ENCODE measurements around the gene STAG3.

The STAG3 gene

DNA sequence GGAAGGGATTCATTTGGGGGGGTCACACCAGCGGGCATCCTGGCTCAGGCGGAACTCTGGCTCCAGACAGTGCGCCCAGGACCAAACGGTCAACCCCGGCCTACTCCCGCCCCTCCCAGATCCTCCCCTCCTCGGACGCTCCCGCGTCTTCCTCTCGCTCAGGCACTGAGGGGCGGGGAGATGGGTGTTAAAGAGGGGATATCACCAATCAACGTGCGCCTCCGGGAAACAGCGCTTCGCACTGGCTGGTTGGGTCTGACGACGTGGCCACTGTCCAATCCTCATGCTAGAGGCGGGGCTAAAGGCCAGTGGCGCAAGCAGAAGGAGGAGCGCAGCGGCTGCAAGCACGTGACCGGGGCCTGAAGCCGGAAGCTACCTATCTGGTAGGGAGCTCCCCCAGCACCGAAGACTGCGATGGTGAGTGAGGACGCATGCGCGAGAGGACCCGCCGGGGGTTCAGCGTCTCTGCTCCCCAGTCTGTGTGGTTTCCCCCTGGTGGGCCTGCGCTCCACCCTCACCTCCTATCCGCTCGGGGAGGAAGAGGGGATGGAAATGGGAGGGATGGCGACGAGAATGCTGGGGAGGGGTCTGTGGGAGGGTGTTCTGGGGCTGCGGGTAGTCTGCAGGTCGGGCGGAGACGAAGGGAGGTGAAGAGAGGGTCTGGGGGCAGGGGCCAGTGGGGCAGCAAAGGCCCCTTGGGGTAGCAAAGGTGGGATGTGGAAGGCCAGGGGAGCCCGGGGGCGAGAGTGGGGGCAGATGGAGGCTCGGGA, 29.0 kb upstream of the STAG3 start, which contains the start of gene LAMTOR4:
Gene LAMTOR4 (plus strand): TSS at position 360 of the 770 bp plus-strand sequence. CDS start 55 bp downstream, at position 415.
- Histone ChIP-seq H3K36me3 (ENCODE audit: insufficient read depth, low read length) (peaks cover 19% of the 10 kb centered on the region), H3K4me3 (ENCODE audit: low read length) (peak within 1 kb of the TSS; percentile 89), H3K27me3 (ENCODE audit: insufficient read depth, low read length) (no peaks in the 10 kb centered on the region), H3K4me1 (ENCODE audit: insufficient read depth, low read length) (peaks cover 11% of the 10 kb centered on the region), H2AFZ (ENCODE audit: low read depth, low read length) (peak within 1 kb of the TSS; percentile 66), H3K9me3 (ENCODE audit: low read length) (no peaks in the 10 kb centered on the region)

DNA sequence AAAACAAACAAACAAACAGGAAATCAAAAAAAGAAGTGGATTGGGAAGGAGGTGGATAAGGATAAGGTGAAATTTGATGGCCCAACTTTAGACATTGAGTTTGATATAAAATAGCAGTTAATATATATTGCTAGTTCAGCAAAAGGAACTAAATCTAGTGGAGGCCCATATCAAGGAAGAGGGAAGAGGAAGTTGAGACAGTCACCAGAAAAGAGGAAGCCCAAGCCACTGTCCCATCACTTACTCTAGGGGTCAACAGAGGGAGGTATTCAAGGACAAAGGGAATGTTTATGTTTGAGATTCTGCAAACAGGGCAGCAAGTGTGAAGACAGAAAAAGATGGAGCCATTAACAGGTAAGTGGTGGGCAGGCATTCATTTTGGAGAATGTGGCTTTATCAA, 25.3 kb upstream of the STAG3 start:
- H2AFZ ChIP-seq (ENCODE audit: low read depth, low read length) = no peak overlapping the region
- H3K4me1 ChIP-seq (ENCODE audit: insufficient read depth, low read length) = peaks cover 17% of the 10 kb centered on the region
- no peak overlapping the region for H3K4me3 ChIP-seq (ENCODE audit: low read length)
- H3K27me3 ChIP-seq (ENCODE audit: insufficient read depth, low read length) = no peaks in the 10 kb centered on the region
- H3K9me3 ChIP-seq (ENCODE audit: low read length) = no peaks in the 10 kb centered on the region
- H3K36me3 ChIP-seq (ENCODE audit: insufficient read depth, low read length) = peaks cover 43% of the 10 kb centered on the region

DNA sequence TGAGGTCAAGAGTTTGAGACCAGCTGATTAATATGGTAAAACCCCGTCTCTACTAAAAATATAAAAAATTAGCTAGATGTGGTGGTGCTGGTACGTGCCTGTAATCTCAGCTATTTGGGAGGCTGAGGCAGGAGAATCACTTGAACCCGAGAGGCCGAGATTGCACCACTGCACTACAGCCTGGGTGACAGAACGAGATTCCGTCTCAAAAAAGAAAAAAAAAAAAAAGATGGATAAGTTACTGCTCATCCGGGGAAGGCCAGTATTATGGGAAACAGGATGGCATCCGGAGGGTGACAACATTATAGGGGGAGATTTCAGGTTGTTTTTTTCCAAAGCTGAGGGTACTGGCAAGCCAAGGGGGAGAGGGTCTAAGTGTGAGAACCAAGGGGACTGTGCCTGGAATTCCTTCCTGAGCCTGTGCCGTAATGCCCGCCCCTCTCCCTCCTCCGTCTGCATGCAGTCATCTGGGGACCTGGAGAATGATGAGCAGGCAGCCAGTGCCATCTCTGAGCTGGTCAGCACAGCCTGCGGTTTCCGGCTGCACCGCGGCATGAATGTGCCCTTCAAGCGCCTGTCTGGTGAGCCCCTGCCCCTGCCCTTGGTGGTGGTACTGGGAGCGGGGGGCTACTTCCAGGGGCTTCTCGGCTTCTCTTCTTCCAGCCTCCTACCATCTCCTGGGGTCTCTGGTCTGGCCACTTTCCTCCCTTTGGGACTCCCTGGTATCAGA, 24.6 kb upstream of the STAG3 start:
- H3K4me3 ChIP-seq (ENCODE audit: low read length) = no peak overlapping the region
- H2AFZ ChIP-seq (ENCODE audit: low read depth, low read length) = no peak overlapping the region
- no peaks in the 10 kb centered on the region for H3K9me3 ChIP-seq (ENCODE audit: low read length)
- peaks cover 21% of the 10 kb centered on the region for H3K4me1 ChIP-seq (ENCODE audit: insufficient read depth, low read length)
- H3K36me3 ChIP-seq (ENCODE audit: insufficient read depth, low read length) = peaks cover 43% of the 10 kb centered on the region
- H3K27me3 ChIP-seq (ENCODE audit: insufficient read depth, low read length) = no peaks in the 10 kb centered on the region

GRCh38 chr7:100153708-100154535, 23.8 kb upstream of the STAG3 start:
- Histone ChIP-seq H3K4me1 (ENCODE audit: insufficient read depth, low read length) (peaks cover 19% of the 10 kb centered on the region), H3K36me3 (ENCODE audit: insufficient read depth, low read length) (peaks cover 43% of the 10 kb centered on the region), H3K4me3 (ENCODE audit: low read length) (no peak overlapping the region), H3K27me3 (ENCODE audit: insufficient read depth, low read length) (no peaks in the 10 kb centered on the region), H3K9me3 (ENCODE audit: low read length) (no peaks in the 10 kb centered on the region), H2AFZ (ENCODE audit: low read depth, low read length) (no peak overlapping the region)

GRCh38 chr7:100154651-100155491, 22.8 kb upstream of the STAG3 start:
- no peak overlapping the region for H2AFZ ChIP-seq (ENCODE audit: low read depth, low read length)
- H3K4me1 ChIP-seq (ENCODE audit: insufficient read depth, low read length) = peaks cover 15% of the 10 kb centered on the region
- H3K9me3 ChIP-seq (ENCODE audit: low read length) = no peaks in the 10 kb centered on the region
- H3K36me3 ChIP-seq (ENCODE audit: insufficient read depth, low read length) = peaks cover 43% of the 10 kb centered on the region
- no peaks in the 10 kb centered on the region for H3K27me3 ChIP-seq (ENCODE audit: insufficient read depth, low read length)
- no peak overlapping the region for H3K4me3 ChIP-seq (ENCODE audit: low read length)

GRCh38 chr7:100155553-100156317, 22.0 kb upstream of the STAG3 start:
- Histone ChIP-seq H3K4me3 (ENCODE audit: low read length) (no peak overlapping the region), H3K27me3 (ENCODE audit: insufficient read depth, low read length) (no peaks in the 10 kb centered on the region), H3K9me3 (ENCODE audit: low read length) (no peaks in the 10 kb centered on the region), H3K36me3 (ENCODE audit: insufficient read depth, low read length) (peaks cover 43% of the 10 kb centered on the region), H2AFZ (ENCODE audit: low read depth, low read length) (no peak overlapping the region), H3K4me1 (ENCODE audit: insufficient read depth, low read length) (peaks cover 14% of the 10 kb centered on the region)

DNA sequence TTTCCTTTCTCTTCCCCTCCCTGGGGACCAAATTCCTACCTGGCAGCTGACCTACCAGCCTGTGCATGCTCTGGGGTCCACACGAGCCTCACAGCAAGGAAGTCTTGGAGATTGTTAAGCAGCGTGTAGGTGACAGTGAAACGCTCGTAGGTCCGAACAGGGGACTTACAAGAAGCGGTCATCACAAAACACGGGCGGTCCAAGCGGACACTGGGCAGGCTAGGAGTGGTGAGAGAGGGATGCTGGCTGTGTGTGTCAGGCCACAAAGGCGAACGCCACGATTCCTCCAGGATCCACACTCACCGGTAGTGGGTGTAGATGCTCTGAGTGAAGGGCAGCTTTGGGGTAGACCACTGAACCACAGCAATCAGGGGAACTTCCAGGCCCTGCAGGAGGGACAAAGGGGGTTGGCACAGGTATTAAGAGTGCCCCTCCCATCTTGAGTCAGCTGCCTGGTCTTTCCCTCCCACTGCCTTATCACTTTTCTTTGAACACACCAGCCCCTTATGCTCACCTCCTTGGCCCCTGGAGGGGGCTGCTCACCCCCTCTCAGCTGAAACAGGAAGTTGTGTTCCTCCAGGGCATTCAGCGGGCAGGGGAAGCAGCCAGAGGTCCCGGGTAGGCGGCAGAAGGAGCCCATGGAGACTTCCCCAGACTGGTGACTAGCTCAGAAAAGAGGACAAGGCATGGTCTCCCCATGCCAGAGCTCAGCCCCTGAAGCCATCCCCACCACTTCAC, 21.2 kb upstream of the STAG3 start:
- Histone ChIP-seq H3K36me3 (ENCODE audit: insufficient read depth, low read length) (peaks cover 43% of the 10 kb centered on the region), H3K4me3 (ENCODE audit: low read length) (no peak overlapping the region), H3K9me3 (ENCODE audit: low read length) (no peaks in the 10 kb centered on the region)

DNA sequence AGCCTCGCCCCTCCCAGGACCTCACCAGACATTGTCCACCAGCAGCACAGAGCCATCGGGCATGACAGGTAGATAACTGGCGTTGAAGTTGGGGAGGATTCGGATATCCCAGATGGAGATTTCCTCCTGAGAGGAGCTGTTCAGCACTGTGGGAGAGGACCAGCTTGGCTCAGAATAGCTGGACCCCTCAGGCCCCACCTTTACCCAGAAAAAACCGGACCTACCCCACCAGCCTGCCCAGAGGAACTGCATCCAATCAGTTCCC, 20.7 kb upstream of the STAG3 start:
- Histone ChIP-seq H2AFZ (ENCODE audit: low read depth, low read length) (no peak overlapping the region), H3K9me3 (ENCODE audit: low read length) (no peaks in the 10 kb centered on the region), H3K4me3 (ENCODE audit: low read length) (no peak overlapping the region), H3K4me1 (ENCODE audit: insufficient read depth, low read length) (peaks cover 14% of the 10 kb centered on the region), H3K27me3 (ENCODE audit: insufficient read depth, low read length) (no peaks in the 10 kb centered on the region), H3K36me3 (ENCODE audit: insufficient read depth, low read length) (peaks cover 40% of the 10 kb centered on the region)

More for the DNA sequence above, 21.2 kb upstream of the STAG3 start:
- Histone ChIP-seq H2AFZ (ENCODE audit: low read depth, low read length) (no peak overlapping the region), H3K4me1 (ENCODE audit: insufficient read depth, low read length) (peaks cover 14% of the 10 kb centered on the region), H3K27me3 (ENCODE audit: insufficient read depth, low read length) (no peaks in the 10 kb centered on the region)

- Histone ChIP-seq H3K4me3 (ENCODE audit: low read length) (peak overlapping the region; percentile 80), H3K4me1 (ENCODE audit: insufficient read depth, low read length) (peaks cover 14% of the 10 kb centered on the region), H3K9me3 (ENCODE audit: low read length) (no peaks in the 10 kb centered on the region), H3K27me3 (ENCODE audit: insufficient read depth, low read length) (no peaks in the 10 kb centered on the region), H2AFZ (ENCODE audit: low read depth, low read length) (no peak overlapping the region), H3K36me3 (ENCODE audit: insufficient read depth, low read length) (peaks cover 34% of the 10 kb centered on the region)
These were observed 20.1 kb upstream of the STAG3 start for GRCh38 chr7:100157334-100158228.

GRCh38 chr7:100158229-100159098, 19.3 kb upstream of the STAG3 start, which contains the start of gene TRAPPC14:
TRAPPC14 (minus strand) TSS chr7:100158723; CDS start chr7:100158499, 224 bp downstream.
- H3K36me3 ChIP-seq (ENCODE audit: insufficient read depth, low read length) = peaks cover 27% of the 10 kb centered on the region
- H3K27me3 ChIP-seq (ENCODE audit: insufficient read depth, low read length) = no peaks in the 10 kb centered on the region
- peak within 1 kb of the TSS; percentile 58 for H2AFZ ChIP-seq (ENCODE audit: low read depth, low read length)
- peaks cover 14% of the 10 kb centered on the region for H3K4me1 ChIP-seq (ENCODE audit: insufficient read depth, low read length)
- peak within 1 kb of the TSS; percentile 80 for H3K4me3 ChIP-seq (ENCODE audit: low read length)
- H3K9me3 ChIP-seq (ENCODE audit: low read length) = no peaks in the 10 kb centered on the region
